ENCODE results near the gene TTC34.
"Not testable (repeated sequence)": the region's sequence is repeated elsewhere in the genome, so short reads cannot be mapped to it uniquely, and the experiment has no call there.

Gene TTC34

GRCh38 chr1:2798958-2799357, 2.5 kb downstream of the TTC34 start:
- DNase-seq (ENCODE audit: low read depth): not testable (repeated sequence)

- no peak for DNase-seq (ENCODE audit: low read depth)
Observed at GRCh38 chr1:2797741-2798016, 3.8 kb downstream of the TTC34 start.

GRCh38 chr1:2796890-2797740, 4.4 kb downstream of the TTC34 start:
- no peak for DNase-seq (ENCODE audit: low read depth)

- DNase-seq (ENCODE audit: low read depth): no peak
Observed at GRCh38 chr1:2795926-2796325, 5.6 kb downstream of the TTC34 start.

- no peak for DNase-seq (ENCODE audit: low read depth)
Observed at GRCh38 chr1:2791027-2791760, 10.3 kb downstream of the TTC34 start.

- no peak for DNase-seq (ENCODE audit: low read depth)
Observed at GRCh38 chr1:2789986-2790581, 11.4 kb downstream of the TTC34 start.

- no peak for DNase-seq (ENCODE audit: low read depth)
Observed at GRCh38 chr1:2789164-2789985, 12.1 kb downstream of the TTC34 start.

GRCh38 chr1:2788506-2789163, 12.9 kb downstream of the TTC34 start:
- no peak for DNase-seq (ENCODE audit: low read depth)

- DNase-seq (ENCODE audit: low read depth): no peak
Observed at GRCh38 chr1:2787163-2787911, 14.2 kb downstream of the TTC34 start.

GRCh38 chr1:2786329-2787162, 14.9 kb downstream of the TTC34 start:
- peak; percentile 63 for DNase-seq (ENCODE audit: low read depth)

- DNase-seq (ENCODE audit: low read depth): no peak
Observed at GRCh38 chr1:2785631-2786328, 15.7 kb downstream of the TTC34 start.

GRCh38 chr1:2784854-2785630, 16.5 kb downstream of the TTC34 start:
- no peak for DNase-seq (ENCODE audit: low read depth)

- no peak for DNase-seq (ENCODE audit: low read depth)
Observed at GRCh38 chr1:2783435-2784397, 17.8 kb downstream of the TTC34 start.

GRCh38 chr1:2783069-2783434, 18.4 kb downstream of the TTC34 start:
- no peak for DNase-seq (ENCODE audit: low read depth)

- DNase-seq (ENCODE audit: low read depth): no peak
Observed at GRCh38 chr1:2781627-2782026, 19.9 kb downstream of the TTC34 start.

- no peak for DNase-seq (ENCODE audit: low read depth)
Observed at GRCh38 chr1:2778220-2778592, 23.3 kb downstream of the TTC34 start.

GRCh38 chr1:2777424-2778219, 23.9 kb downstream of the TTC34 start:
- no peak for DNase-seq (ENCODE audit: low read depth)
